Sigmoid colon (tissue), 4 donors: ENCODE measurements around the gene GPR85.

Experiments used
- EP300 ChIP-seq, 4 donors: sonication (generic); formaldehyde crosslinking; IDR thresholded peaks; one replicate each; pipeline ENCODE4 v1.6.1; 2017; ENCODE audit warnings: antibody characterized with exemption in 4 of 4
- POLR2A ChIP-seq, 2 donors: fragments of 450-650 bp; IDR thresholded peaks; one replicate each; pipeline ENCODE4 v1.6.1; 2016; ENCODE audit warnings: antibody characterized with exemption in 2 of 2, mild to moderate bottlenecking in 2 of 2, moderate library complexity in 2 of 2
- POLR2AphosphoS5 ChIP-seq, 4 donors: sonication (generic); formaldehyde crosslinking; IDR thresholded peaks; one replicate each; pipeline ENCODE4 v1.6.1; 2017; ENCODE audit warnings: antibody characterized with exemption in 4 of 4
- TF ChIP-seq, protein P1 (sequence below), 4 experiments: fragments of 450-650 bp in 3 of 4; fragments of 200-600 bp in 1 of 4; IDR thresholded peaks; one replicate each; pipeline ENCODE4 v1.5.1; 2016 to 2019; ENCODE audit warnings: antibody characterized with exemption in 4 of 4, mild to moderate bottlenecking in 3 of 4, moderate library complexity in 2 of 4

DNA sequence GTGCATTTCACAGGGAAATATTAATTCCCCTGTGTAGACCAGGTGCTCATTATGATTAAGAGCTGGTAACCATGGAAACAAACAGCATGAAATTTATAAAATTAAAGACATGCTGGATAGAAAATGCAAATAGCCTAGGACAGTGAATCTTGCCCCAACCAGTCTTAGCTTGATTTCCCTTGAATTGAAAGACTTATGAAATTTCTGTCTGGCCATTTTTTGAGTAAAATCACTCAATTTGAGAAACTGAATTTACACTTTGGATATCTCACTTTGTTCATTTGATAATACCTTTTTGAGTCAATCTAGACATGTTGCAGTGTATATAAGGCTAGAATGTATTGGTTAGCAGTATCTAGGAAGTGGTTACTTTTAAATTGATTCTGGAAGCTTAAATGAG lies 36.1 kb upstream of the GPR85 start:
- TF ChIP-seq, protein P1, sequence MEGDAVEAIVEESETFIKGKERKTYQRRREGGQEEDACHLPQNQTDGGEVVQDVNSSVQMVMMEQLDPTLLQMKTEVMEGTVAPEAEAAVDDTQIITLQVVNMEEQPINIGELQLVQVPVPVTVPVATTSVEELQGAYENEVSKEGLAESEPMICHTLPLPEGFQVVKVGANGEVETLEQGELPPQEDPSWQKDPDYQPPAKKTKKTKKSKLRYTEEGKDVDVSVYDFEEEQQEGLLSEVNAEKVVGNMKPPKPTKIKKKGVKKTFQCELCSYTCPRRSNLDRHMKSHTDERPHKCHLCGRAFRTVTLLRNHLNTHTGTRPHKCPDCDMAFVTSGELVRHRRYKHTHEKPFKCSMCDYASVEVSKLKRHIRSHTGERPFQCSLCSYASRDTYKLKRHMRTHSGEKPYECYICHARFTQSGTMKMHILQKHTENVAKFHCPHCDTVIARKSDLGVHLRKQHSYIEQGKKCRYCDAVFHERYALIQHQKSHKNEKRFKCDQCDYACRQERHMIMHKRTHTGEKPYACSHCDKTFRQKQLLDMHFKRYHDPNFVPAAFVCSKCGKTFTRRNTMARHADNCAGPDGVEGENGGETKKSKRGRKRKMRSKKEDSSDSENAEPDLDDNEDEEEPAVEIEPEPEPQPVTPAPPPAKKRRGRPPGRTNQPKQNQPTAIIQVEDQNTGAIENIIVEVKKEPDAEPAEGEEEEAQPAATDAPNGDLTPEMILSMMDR (IDR thresholded peaks at IDR 0.05): no peak
- TF ChIP-seq POLR2AphosphoS5 (IDR thresholded peaks at IDR 0.05) (no peak), POLR2A (IDR thresholded peaks at IDR 0.05) (no peak), EP300 (IDR thresholded peaks at IDR 0.05) (no peak)
